Measurements from ENCODE around the gene CNTNAP2.

The CNTNAP2 gene

DNA sequence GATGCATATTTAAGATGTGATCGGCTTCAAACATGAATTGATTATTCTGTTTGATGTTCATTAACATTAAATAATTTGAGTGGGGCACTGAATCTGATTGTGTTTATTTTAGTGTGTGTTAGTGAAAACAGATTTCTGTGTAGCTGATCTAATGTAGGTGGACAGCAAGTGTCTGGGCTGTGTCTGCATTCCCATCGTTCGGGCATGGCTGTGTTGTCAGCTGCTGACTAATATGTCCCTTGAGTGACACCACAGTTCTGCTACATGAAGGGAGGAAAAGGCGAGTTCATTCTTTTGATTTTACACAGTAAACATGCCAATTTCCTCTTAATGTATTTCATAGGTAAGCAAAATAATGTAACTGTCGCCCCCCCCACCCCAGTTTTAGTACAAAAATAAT, 203.0 kb downstream of the CNTNAP2 start:
- DNase-seq, result no peak

DNA sequence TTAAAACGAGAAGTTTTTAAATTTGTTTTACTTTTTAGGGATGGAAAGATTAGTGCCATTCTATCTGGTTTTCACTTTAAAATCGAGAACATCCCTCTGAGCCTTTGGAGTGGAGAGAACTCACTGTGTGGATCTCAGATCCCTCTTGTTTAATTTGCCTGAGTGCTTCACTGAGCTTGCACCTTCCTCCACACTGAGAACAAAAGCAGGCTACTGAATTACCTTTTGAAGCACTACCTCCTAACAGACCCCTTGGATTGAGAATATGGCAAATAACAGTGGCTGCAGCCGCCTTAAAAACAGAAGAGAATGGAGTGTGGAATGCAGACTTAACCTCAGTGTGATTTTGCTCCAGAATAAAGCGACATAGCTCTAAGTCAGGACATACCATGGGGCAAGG, 204.7 kb downstream of the CNTNAP2 start:
- DNase-seq, result no peak

DNA sequence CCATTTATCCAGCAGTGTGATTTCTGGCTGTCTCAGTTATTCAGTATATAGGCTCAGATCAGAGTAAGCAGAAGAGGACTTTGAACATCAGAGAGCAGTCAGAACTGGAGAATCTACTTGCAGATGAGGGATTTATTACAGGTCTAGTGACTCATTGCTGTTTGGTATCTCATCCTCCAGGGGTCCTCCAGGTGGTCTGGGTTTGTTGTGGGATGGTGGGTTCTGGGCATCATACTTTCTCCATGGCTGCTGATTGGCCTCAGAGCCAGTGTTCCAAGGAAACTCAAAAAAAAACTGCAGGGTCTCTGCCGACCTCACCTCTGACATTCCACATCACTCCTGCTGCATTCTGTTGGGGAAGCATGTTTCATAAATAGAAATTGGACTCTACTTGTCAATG, 214.8 kb downstream of the CNTNAP2 start:
- DNase-seq, result no peak

DNA sequence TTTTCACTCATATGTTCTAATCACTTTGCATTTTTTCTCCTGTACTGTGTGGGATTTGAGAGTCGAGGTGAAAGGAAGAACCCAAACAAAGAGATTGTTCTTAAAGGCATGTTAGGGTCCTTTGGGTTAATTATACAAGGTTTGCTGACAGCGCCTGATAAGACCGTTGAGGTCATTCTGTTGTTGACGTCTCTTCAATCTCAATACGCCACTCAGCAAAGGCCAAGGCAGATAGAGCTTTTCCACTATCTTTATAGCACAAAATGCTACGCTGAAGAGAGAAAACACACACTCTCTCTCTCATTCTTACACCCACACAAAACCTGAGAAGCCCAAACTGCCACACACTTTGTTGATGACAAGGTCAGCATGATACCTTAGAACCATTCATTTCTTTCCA, 228.7 kb downstream of the CNTNAP2 start:
- no peak for DNase-seq

DNA sequence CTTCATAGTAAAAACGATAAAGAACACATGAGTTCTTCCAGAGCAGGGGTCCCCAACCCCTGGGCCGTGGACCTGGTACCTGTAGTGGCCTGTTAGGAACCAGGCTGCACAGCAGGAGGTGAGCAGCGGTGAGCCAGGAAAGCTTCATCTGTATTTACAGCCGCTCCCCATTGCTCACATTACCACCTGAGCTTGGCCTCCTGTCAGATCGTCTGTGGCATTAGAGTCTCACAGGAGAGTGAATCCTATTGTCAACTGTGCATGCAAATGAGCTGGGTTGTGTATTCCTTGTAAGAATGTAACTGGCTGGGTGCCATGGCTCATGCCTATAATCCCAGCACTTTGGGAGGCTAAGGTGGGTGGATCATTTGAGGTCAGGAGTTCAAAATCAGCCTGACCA, 229.5 kb downstream of the CNTNAP2 start:
- no peak for DNase-seq

DNA sequence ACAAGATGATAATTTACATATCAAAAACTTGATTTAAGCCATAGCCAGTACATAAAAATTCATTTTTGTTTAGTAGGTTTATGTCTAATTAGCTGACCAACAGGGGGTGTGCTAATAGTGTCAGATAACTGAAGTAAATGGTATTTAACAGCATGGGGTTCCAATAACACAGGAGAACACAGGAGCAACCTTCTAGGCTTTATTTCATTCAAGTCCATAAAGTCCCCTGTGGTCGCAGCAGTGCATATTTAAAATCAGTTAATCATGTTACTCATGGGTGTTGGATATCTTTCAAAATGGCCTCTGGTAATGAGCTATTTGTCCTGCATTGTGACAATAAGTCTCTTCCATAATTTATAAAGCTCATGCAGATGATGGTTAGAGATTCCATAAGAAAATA, 238.6 kb downstream of the CNTNAP2 start:
- no peak for DNase-seq

DNA sequence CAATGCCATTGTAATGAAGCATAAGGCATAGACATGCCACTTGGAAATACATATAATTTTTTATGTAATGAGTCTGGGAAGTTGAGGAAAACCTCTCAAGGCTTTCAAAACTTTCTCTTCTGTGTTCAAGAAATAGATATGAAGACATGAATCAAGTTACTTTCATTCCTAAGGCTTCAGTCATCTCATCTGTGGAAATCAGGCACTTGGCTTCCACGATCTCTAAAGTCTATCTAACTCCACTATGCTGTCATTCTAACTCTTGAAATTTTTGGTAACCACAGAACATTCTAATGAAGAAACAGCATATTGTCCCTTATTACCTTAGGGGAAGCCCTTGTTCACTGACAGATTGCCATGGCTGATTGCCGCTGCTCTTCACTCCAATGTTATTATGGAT, 242.6 kb downstream of the CNTNAP2 start:
- DNase-seq, result no peak

DNA sequence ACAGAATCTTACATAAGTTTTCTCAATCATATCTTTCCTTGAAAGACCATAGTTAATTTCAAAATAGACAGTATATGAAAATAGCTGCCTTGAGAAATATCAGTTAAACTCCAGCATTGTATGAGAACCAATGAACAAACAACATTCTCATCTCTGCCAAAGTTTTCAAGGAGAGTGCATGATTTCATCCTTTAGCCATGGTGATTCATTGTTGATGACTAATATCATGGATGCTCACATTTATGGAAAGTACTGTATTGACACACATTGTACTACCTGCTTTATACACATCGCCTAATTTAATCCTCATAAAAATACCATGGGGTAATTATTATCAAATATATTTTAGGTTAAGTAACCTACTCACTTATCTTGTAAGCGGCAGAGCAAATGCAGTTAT, 250.3 kb downstream of the CNTNAP2 start:
- DNase-seq, result no peak

DNA sequence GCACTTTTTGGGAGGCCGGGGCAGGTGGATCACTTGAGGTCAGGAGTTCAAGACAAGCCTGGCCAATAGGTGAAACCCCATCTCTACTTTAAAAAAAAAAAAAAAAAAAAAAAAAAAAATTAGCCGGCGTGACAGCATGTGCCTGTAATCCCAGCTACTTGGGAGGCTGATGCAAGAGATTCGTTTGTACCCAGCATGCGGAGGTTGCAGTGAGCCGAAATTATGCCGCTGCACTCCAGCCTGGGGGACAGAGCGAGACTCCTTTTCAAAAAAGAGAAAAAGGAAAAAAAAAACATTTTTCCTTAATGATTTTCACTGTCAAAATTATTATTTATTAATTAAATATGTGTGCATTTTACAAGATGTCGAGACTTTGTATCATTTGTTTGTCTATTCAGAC, 253.6 kb downstream of the CNTNAP2 start:
- DNase-seq, result no peak

DNA sequence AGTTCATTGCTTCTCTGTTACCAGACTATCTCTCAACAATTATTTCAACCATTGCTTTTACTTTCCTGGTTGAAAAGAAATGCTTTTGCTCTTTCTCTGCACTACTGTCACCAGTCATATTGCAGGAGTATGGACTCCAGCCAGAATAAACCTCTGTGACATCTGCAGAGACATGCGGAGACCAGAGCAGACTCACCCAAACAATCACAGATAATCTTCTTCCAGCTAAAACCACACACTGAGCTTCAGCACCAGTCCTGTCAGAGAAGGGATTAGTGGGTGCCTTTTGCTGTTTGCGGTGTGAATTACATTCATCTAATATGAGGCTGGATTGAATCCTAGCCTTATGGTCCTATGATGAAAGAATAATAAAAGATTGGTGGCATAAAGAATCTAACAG, 258.6 kb downstream of the CNTNAP2 start:
- DNase-seq, result no peak

DNA sequence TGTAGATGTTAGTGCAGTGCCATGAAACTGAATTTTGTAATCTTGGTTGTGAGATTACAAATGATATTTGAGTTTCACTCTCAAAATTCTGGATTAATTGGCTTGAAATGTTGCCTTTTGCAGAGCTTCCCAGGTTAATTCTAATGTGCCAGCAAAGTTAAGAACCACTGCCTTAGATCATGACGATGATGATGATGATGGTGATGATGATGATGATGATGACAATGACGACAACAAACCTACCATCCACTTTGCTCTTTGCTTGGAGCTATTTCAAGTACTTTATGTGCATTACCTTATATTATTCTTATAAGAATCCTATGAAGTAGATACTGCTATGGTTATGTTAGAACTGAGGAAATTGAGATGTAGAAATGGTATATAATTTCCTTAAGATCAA, 261.6 kb downstream of the CNTNAP2 start:
- no peak for DNase-seq

DNA sequence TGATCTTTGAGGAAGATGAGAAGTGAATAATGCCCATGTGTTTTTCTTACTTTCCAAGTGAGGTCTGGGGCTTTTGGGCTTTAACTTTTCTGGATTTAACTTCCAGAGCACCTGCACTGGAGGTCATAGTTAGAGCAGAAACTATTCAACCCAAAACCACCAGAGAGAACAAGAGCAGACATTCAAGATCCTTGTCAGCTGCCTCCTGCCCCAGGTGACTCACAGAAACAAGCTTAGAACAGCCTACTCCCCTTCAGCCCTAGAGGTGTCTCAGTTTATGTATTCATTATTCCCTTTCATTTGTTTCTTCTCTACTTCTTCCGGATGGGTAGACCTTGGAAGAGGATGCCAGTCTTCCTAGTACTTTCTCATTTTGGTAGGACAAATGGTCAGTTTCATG, 270.5 kb downstream of the CNTNAP2 start:
- no peak for DNase-seq

DNA sequence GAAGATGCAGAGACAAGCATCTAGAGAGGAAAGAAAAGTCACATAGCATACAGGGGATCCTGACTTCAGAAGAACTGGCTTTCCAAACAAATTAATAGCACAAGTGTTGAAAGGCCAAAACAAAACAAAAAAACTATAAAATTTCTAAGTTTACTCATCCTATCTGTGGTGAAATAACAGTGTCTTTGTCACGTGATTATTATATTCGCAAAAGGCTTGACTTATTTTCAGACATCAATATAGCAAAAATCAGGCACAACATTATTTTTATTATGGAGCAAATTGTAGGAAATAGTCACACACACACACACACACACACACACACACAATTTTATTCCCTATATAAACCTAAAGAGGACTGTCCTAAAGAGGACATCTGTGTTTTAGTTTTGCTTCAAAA, 272.3 kb downstream of the CNTNAP2 start:
- DNase-seq, result no peak

DNA sequence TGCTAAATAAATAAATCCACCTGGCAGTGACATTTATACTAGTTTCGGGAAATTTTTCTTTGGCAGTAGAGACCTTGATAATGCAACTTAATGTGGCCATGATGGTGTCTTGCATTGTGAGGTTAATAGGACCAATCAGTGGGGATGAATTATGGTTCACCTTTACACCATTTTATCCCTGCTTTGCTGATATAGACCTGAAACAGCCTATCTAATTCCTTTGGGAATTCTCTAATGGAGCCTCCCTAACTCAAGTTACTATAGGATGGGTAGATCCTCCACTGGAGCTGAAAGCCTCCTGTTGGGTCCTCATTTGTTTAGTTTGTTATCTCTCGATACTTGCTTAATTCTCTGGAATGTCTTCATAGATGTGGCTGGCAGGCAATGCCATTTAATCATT, 276.7 kb downstream of the CNTNAP2 start:
- DNase-seq, result no peak

DNA sequence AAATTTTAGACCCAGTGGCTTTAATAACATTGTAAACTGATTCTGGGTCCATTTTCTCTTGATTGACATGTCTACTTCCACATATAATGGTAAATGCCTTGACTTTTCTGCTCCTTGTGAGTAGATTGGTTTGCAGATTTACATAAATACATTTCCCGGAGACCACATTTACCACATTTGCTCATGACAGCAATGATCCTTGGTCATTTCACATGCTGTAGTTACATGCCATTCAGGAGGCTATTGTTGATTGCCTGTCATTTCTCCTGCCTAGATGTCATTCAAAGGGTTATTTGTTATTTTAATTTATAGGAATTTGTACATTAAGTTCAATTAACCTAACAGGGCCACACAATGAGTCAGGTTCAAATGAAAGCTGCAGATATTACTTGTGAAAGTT, 280.5 kb downstream of the CNTNAP2 start:
- no peak for DNase-seq

DNA sequence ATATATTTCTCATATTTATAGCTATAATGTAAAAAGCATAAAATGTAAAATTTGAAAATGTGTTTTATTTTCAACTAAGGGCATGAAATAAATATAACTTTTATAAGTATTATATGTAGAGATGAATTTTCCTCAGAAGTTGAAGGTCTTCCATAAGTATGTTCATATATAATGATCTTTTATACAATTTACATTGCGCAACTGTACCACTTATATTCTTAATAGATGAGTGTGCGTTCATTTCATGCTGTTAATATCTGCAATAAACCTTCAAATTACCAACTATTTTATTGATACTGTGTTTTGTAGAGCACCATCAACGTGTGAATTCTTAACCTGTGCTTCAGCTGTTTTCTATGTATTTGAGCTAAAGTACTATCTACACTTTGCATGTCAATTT, 285.3 kb downstream of the CNTNAP2 start:
- no peak for DNase-seq

DNA sequence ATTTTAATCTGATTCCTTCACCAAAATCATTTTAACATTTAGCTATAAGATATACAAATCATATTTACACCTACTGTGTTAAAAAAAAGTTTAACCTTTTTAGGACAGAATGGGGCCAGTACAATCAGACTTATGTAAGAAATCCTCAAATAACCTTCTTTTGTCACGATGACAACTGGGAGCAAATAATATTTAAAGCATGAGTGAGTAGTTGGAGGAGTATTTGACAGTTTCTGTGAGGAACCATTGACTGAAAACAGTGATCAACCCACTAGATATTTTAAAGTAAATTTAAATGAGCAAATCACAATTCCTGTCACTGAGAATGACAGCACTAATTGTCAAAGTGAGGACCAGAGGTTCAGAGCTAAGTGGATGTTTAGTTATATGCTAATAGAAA, 289.1 kb downstream of the CNTNAP2 start:
- DNase-seq, result no peak

DNA sequence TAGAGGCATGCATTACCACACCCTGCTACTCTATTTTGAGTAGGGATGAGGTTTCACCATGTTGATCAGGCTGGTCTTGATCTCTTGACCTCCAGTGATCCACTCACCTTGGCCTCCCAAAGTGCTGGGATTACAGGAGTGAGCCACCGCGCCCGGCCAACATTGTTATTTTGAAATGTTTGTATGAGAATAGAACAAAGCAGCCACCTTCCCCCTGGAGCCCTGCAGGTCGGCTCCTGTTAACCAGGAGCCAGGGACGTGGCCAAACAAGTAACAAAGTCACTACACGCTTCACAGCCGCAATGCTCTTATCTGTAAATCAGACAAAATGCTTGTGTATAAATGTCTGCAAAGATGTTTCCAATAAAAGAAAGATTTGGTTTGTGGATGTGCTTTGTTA, 295.4 kb downstream of the CNTNAP2 start:
- DNase-seq, result no peak

DNA sequence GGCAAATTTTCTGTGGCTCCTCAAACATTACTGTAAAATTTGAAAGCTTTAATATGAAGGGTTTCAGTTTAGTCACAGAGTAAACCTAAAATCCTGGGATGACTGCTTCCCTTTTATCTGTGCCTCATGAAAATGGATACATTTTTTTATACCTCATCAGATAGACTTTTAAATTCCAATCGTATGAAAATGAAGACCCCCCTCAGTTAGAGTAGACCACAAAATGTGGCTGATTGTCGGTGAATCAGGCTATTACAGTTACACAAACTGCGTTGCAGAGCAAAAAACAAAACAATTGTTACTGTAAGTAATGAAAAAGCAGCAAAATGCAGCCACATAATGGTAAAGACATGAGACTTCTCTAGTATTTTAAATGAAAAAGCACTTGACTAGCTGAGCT, 296.2 kb downstream of the CNTNAP2 start:
- DNase-seq, result no peak

DNA sequence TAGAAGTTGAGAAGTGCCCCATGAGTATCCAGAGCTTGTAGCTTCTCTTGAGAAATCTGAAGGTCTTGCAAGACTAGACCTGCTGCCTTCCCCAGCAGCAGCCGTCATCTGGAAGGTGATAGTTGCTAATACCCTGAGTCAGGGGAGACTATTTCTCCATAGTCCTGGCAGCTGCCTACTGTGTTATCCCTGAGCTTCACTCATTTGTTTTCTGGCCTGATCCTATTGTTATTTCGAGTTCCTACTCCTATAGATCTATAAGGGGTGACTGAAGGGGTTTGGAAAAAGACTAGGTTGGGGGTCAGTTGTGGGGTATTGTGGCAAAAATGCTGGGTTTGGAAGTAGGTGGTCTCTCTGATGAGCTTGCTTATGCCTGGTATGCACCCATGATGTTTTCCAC, 297.8 kb downstream of the CNTNAP2 start:
- no peak for DNase-seq

DNA sequence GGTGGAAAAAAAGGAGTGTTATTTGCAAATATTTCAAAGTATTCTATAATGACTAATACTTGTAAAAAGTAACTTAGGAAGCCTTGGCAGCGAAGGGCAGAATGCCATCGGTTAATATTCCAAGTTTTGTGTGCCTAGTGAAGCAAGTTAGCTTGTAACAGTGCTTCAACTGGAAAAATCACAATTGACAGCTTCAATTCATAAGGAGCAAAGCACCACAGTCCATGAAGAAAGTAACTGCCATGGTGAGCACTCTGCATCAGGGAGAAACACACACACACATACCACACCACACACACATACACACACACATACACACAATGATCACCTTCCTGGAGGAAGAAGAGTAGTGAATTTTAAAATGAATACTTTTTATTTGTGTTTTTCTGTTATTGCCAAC, 298.3 kb downstream of the CNTNAP2 start:
- DNase-seq, result no peak

DNA sequence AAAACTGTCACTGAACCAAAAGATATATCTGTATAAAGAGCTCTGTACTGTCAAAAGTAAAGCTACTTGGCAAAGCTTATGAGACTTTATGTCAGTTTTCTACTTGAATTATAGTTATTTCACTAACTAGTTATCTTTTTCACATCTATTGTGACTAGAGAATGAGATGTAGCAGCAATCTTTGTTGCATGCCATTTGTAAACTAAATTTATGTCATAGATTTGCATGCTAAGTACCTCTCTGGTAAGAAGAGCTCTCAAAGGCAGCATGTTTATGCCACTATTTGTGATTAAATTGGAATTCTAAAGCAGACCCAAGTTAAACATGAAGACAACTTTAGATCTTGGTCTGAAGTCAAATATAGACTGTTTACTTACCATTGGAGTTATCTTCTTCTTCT, 300.6 kb downstream of the CNTNAP2 start:
- no peak for DNase-seq

DNA sequence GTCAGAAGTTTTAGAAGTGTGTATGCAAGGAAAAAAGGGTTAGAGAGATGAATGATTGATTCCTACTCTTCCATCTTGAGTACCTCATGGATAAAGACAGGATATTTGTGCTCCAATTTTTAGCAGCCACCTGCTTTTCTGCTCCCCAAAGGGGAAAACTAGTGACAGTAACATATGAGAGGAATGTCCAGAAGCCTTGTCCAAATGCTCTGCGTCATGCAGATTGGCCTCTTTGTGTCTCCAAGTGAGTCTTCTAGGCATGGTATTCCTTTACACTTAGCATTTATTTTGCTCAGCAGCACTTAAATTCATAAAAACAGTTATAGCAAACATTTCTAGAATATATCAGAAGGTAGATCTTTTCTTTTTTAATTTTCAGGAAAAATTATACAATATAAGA, 306.8 kb downstream of the CNTNAP2 start:
- DNase-seq, result no peak

DNA sequence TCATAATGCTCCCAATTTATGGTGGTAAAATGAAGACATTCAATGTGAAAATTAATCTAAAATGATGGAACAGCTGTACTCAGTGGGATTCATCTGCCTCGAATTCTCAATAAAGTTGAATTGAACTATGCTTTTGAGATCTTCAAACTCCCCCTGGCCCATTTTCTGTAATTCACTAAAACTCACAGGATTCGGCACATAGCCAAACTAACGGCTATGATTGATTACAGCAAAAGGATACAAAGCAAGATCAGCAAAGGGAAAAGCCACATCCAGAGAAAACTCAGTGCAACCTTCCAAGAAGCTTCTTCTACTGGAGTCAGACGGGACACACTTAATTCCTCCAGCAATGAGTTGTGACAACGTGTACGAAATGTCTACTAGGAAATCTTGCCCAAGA, 307.5 kb downstream of the CNTNAP2 start:
- DNase-seq, result no peak

DNA sequence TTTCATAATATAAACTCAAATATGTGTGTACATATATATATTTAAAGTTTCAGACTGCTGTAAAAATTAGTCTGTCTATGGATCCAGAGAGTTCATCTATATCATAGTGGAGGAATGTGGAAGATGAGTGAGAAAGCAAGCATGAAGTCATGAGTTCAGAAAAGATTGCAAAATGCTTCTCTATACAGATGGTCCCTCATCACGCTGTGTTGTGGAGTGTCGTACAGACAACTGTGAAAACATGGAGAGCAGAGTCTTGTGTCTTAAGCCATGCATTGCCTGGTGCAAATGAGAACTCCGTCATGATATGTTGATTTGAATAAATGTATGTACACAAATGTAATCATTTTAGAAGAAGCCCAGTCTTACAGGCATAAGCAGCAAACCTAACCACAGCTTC, 316.9 kb downstream of the CNTNAP2 start:
- no peak for DNase-seq

DNA sequence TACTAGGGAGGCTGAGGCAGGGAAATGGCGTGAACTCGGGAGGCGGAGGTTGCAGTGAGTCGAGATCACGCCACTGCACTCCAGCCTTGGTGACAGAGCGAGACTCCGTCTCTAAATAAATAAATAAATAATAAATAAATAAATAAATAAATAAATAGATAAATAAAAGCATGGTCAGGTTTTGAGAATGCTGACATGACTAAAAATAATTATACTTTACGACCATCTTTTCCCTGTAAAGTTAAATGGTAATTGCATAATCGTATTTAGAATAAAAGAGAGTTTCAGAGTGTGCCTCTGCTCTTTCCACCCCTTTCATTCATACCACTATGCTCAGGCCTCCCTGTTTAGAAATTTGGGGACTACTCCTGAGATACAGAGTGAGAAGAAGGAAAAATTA, 326.5 kb downstream of the CNTNAP2 start:
- DNase-seq, result no peak

DNA sequence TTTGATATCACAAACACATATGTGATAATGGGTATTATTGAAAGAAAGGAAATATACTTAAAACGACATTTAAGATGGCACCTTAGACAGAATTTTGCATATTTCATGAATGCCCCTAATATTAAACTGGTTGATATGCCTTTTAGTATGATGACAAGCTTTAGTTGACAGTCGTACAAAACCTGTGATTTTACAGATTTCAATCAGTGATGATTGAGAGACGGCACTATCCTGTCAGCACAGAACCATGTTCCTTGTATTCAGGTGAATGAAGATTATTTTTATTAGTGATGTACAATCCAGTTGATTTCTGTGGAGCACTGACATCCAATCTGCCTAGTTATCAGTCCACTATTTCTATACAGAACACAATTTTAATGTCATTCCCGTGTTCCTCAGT, 333.0 kb downstream of the CNTNAP2 start:
- DNase-seq, result no peak
